H9 (cell line): ENCODE measurements around the gene BPIFB4. TPM values are rescaled to one million over a fixed set of nuclear protein-coding genes. Genes with fewer than 3 reads are reported as not detected.

Experiments
- DNase-seq: peaks from one replicate; pipeline ENCODE4 v3.0.0-alpha.2; 2017
- H2AFZ ChIP-seq: one replicate; pipeline ENCODE4 v1.6.1; 2013; ENCODE audit warnings: mild to moderate bottlenecking, low read length, control low read depth, moderate library complexity
- H2AK5ac ChIP-seq: 2 replicates; pipeline ENCODE4 v1.6.1; 2013; ENCODE audit warnings: low read length, control low read depth, mixed read lengths; ENCODE audit not compliant: insufficient read length
- H2BK120ac ChIP-seq: one replicate; pipeline ENCODE4 v1.6.1; 2013; ENCODE audit warnings: low read depth, mild to moderate bottlenecking, low read length, control low read depth, inconsistent platforms; ENCODE audit not compliant: poor library complexity, severe bottlenecking
- H2BK12ac ChIP-seq: 2 replicates; pipeline ENCODE4 v1.6.1; 2013; ENCODE audit warnings: low read length, control low read depth, mixed read lengths, low read depth; ENCODE audit not compliant: insufficient read length
- H2BK15ac ChIP-seq: 2 replicates; pipeline ENCODE4 v1.6.1; 2013; ENCODE audit warnings: low read depth, low read length, control low read depth
- H2BK20ac ChIP-seq: one replicate; pipeline ENCODE4 v1.6.1; 2013; ENCODE audit warnings: low read depth, mild to moderate bottlenecking, low read length, control low read depth, inconsistent platforms; ENCODE audit not compliant: poor library complexity, severe bottlenecking
- H2BK5ac ChIP-seq: 2 replicates; pipeline ENCODE4 v1.6.1; 2013; ENCODE audit warnings: low read length, control low read depth, mixed read lengths; ENCODE audit not compliant: insufficient read length
- H3K14ac ChIP-seq: 2 replicates; pipeline ENCODE4 v1.6.1; 2013; ENCODE audit warnings: low read length, control low read depth; ENCODE audit not compliant: insufficient read depth
- H3K18ac ChIP-seq: 2 replicates; pipeline ENCODE4 v1.6.1; 2013; ENCODE audit warnings: low read depth, mild to moderate bottlenecking, mixed read lengths, low read length, control low read depth; ENCODE audit not compliant: insufficient read length
- H3K23ac ChIP-seq: 2 replicates; pipeline ENCODE4 v1.6.1; 2013; ENCODE audit warnings: low read length, control low read depth, mixed read lengths, low read depth; ENCODE audit not compliant: insufficient read length
- H3K23me2 ChIP-seq: 2 replicates; pipeline ENCODE4 v1.6.1; 2013; ENCODE audit warnings: low read depth, mild to moderate bottlenecking, mixed read lengths, low read length, control low read depth; ENCODE audit not compliant: insufficient read length, poor library complexity, severe bottlenecking
- H3K27ac ChIP-seq: 2 replicates; pipeline ENCODE4 v1.5.1; 2013; ENCODE audit warnings: low read length, control low read depth, mixed read lengths, low read depth; ENCODE audit not compliant: insufficient read length
- H3K27me3 ChIP-seq: 2 replicates; pipeline ENCODE4 v1.6.1; 2013; ENCODE audit warnings: low read length, control low read depth, inconsistent platforms; ENCODE audit not compliant: insufficient read depth
- H3K4ac ChIP-seq: 2 replicates; pipeline ENCODE4 v1.6.1; 2013; ENCODE audit warnings: low read depth, mild to moderate bottlenecking, control low read depth, inconsistent platforms, low read length, moderate library complexity
- H3K4me1 ChIP-seq: 2 replicates; pipeline ENCODE4 v1.6.1; 2013; ENCODE audit warnings: low read length, control low read depth, inconsistent platforms; ENCODE audit not compliant: insufficient read depth
- H3K4me2 ChIP-seq: 2 replicates; pipeline ENCODE4 v1.6.1; 2013; ENCODE audit warnings: low read length, control low read depth, mixed read lengths; ENCODE audit not compliant: insufficient read length, insufficient read depth
- H3K56ac ChIP-seq: 2 replicates; pipeline ENCODE4 v1.6.1; 2013; ENCODE audit warnings: low read depth, mild to moderate bottlenecking, mixed read lengths, low read length, control low read depth; ENCODE audit not compliant: insufficient read length
- H3K79me1 ChIP-seq: 2 replicates; pipeline ENCODE4 v1.6.1; 2013; ENCODE audit warnings: low read depth, mild to moderate bottlenecking, moderate library complexity, low read length, control low read depth, inconsistent platforms; ENCODE audit not compliant: insufficient read depth, poor library complexity, severe bottlenecking
- H3K79me2 ChIP-seq: 2 replicates; pipeline ENCODE4 v1.6.1; 2013; ENCODE audit warnings: low read length, control low read depth, inconsistent platforms; ENCODE audit not compliant: insufficient read depth
- H3K9ac ChIP-seq: 2 replicates; pipeline ENCODE4 v1.6.1; 2013; ENCODE audit warnings: low read length, control low read depth, mixed read lengths; ENCODE audit not compliant: insufficient read length; ENCODE audit errors: extremely low read depth
- H3K9me3 ChIP-seq: one replicate; pipeline ENCODE4 v1.6.1; 2013; ENCODE audit warnings: low read depth, low read length, inconsistent platforms; ENCODE audit not compliant: control insufficient read depth
- H3T11ph ChIP-seq: one replicate; pipeline ENCODE4 v1.6.1; 2013; ENCODE audit warnings: mild to moderate bottlenecking, low read length, control low read depth, inconsistent platforms
- H4K20me1 ChIP-seq: one replicate; pipeline ENCODE4 v1.6.1; 2013; ENCODE audit not compliant: control insufficient read depth, insufficient read length, insufficient read depth
- H4K5ac ChIP-seq: 2 replicates; pipeline ENCODE4 v1.6.1; 2013; ENCODE audit warnings: low read depth, mild to moderate bottlenecking, mixed read lengths, low read length, control low read depth; ENCODE audit not compliant: insufficient read length
- H4K8ac ChIP-seq: replicated peaks from 2 replicates; pipeline ENCODE4 v1.6.1; 2013; ENCODE audit warnings: low read length, control low read depth, mixed read lengths, low read depth; ENCODE audit not compliant: insufficient read length
- H4K91ac ChIP-seq: 2 replicates; pipeline ENCODE4 v1.6.1; 2013; ENCODE audit warnings: low read depth, mild to moderate bottlenecking, moderate library complexity, mixed read lengths, low read length, control low read depth; ENCODE audit not compliant: insufficient read length
- H3K27ac Mint-ChIP-seq, 3 experiments: 2 replicates in 2 of 3; 3 replicates in 1 of 3; pipeline ENCODE4 v1.8.0; 2020 to 2021; ENCODE audit warnings: mixed read lengths in 3 of 3, mild to moderate bottlenecking in 1 of 3, moderate library complexity in 1 of 3
- H3K27me3 Mint-ChIP-seq: 2 replicates; pipeline ENCODE4 v1.8.0; 2021; ENCODE audit warnings: low read depth, mild to moderate bottlenecking, moderate library complexity, mixed read lengths
- H3K36me3 Mint-ChIP-seq, 3 experiments: 2 replicates in 2 of 3; 3 replicates in 1 of 3; pipeline ENCODE4 v1.8.0; 2020 to 2021; ENCODE audit warnings: low read depth in 3 of 3, mixed read lengths in 3 of 3; ENCODE audit not compliant: insufficient read depth in 1 of 3
- H3K4me1 Mint-ChIP-seq, 2 experiments: 2 replicates each; pipeline ENCODE4 v1.8.0; 2020; ENCODE audit warnings: mixed read lengths in 2 of 2
- H3K4me3 Mint-ChIP-seq, 2 experiments: 2 replicates in 1 of 2; 3 replicates in 1 of 2; pipeline ENCODE4 v1.8.0; 2020 to 2021; ENCODE audit warnings: mild to moderate bottlenecking in 2 of 2, mixed read lengths in 2 of 2, moderate library complexity in 1 of 2
- H3K9me3 Mint-ChIP-seq, 2 experiments: 2 replicates in 1 of 2; 3 replicates in 1 of 2; pipeline ENCODE4 v1.8.0; 2020; ENCODE audit warnings: mild to moderate bottlenecking in 2 of 2, mixed read lengths in 2 of 2, moderate library complexity in 1 of 2
- CTCF ChIP-seq: fragments of 200-600 bp; sonication (generic); conservative IDR thresholded peaks from 3 replicates; pipeline ENCODE4 v1.8.0; 2021; ENCODE audit warnings: antibody characterized with exemption, mild to moderate bottlenecking
- WGBS: extraction: QIAGEN DNeasy Blood & Tissue Kit; methylation state at CpG from one replicate; pipeline ENCODE4 v1.1.7; 2013; ENCODE audit warnings: missing lambda C conversion rate, low lambda C conversion rate, mixed read lengths; ENCODE audit not compliant: insufficient read length; ENCODE audit errors: extremely low coverage; 5-methylcytosine and 5-hydroxymethylcytosine counted together
- total RNA-seq: library from RNA; stranded (reverse); gene quantifications from 2 replicates; pipeline ENCODE4 v1.2.1, GENCODE V29; 2021

The BPIFB4 gene
- total RNA-seq, 1 experiment from 2014 or later, result not detected

- no peak overlapping the region for H4K91ac ChIP-seq
Observed at GRCh38 chr20:33083544-33084340, 4.3 kb downstream of the BPIFB4 start.

More at GRCh38 chr20:33083544-33084340, 4.3 kb downstream of the BPIFB4 start:
- Histone ChIP-seq H3K23me2 (no peaks in the 10 kb centered on the region), H3K18ac (no peak overlapping the region), H3K56ac (no peak overlapping the region), H3K27ac (no peak overlapping the region), H2BK120ac (no peak overlapping the region), H3K9ac (no peak overlapping the region), H3T11ph (no peak overlapping the region), H3K23ac (no peak overlapping the region), H3K4me2 (no peak overlapping the region), H2BK5ac (no peak overlapping the region), H3K4me1 (no peaks in the 10 kb centered on the region), H3K79me2 (no peaks in the 10 kb centered on the region), H2BK20ac (no peak overlapping the region), H4K20me1 (no peaks in the 10 kb centered on the region), H4K5ac (no peak overlapping the region), H3K27me3 (no peaks in the 10 kb centered on the region), H2BK12ac (no peak overlapping the region), H3K9me3 (no peaks in the 10 kb centered on the region), H3K14ac (no peak overlapping the region), H4K8ac (no peak overlapping the region), H3K4ac (no peak overlapping the region), H2AFZ (no peak overlapping the region), H3K79me1 (no peaks in the 10 kb centered on the region), H2BK15ac (no peak overlapping the region), H2AK5ac (no peak overlapping the region)
- no peak overlapping the region for H3K27ac Mint-ChIP-seq
- H3K36me3 Mint-ChIP-seq, result no peaks in the 10 kb centered on the region
- no peaks in the 10 kb centered on the region for H3K4me1 Mint-ChIP-seq
- no peak for DNase-seq
- peaks cover 12% of the 10 kb centered on the region for H3K27me3 Mint-ChIP-seq
- no CpG with 5 or more reads among the region's 20 CpGs for WGBS
- no peak for TF ChIP-seq CTCF
- H3K9me3 Mint-ChIP-seq, result no peaks in the 10 kb centered on the region
- no peak overlapping the region for H3K4me3 Mint-ChIP-seq
